ENCODE data around the gene PTS.

Gene PTS

GRCh38 chr11:112226831-112227401, 688 bp downstream of the PTS start:
- no peak for DNase-seq (ENCODE audit: low read depth, low spot score)
- H3K4me3 ChIP-seq (ENCODE audit: low read depth, low read length) = peak overlapping the region; percentile 77
- no peak for TF ChIP-seq CTCF (IDR thresholded peaks at IDR 0.05; ENCODE audit: low read depth, low read length)
- in situ Hi-C loops (cut with HindIII; ENCODE audit: low sequenced_read_pairs) = no loop called here

- in situ Hi-C loops (cut with HindIII; ENCODE audit: low sequenced_read_pairs) = no loop called here
- H3K4me3 ChIP-seq (ENCODE audit: low read depth, low read length) = peak overlapping the region; percentile 77
- no peak for TF ChIP-seq CTCF (IDR thresholded peaks at IDR 0.05; ENCODE audit: low read depth, low read length)
- no peak for DNase-seq (ENCODE audit: low read depth, low spot score)
Measured at GRCh38 chr11:112227471-112227870, 1.2 kb downstream of the PTS start.

GRCh38 chr11:112228706-112229105, 2.5 kb downstream of the PTS start:
- no peak for DNase-seq (ENCODE audit: low read depth, low spot score)
- TF ChIP-seq CTCF (IDR thresholded peaks at IDR 0.05; ENCODE audit: low read depth, low read length) = no peak
- no peak overlapping the region for H3K4me3 ChIP-seq (ENCODE audit: low read depth, low read length)
- in situ Hi-C loops (cut with HindIII; ENCODE audit: low sequenced_read_pairs) = no loop called here

- TF ChIP-seq CTCF (IDR thresholded peaks at IDR 0.05; ENCODE audit: low read depth, low read length) = no peak
- in situ Hi-C loops (cut with HindIII; ENCODE audit: low sequenced_read_pairs) = no loop called here
- H3K4me3 ChIP-seq (ENCODE audit: low read depth, low read length) = no peak overlapping the region
- DNase-seq (ENCODE audit: low read depth, low spot score) = no peak
Measured at GRCh38 chr11:112229159-112229558, 2.9 kb downstream of the PTS start.

- H3K4me3 ChIP-seq (ENCODE audit: low read depth, low read length) = no peak overlapping the region
- no peak for TF ChIP-seq CTCF (IDR thresholded peaks at IDR 0.05; ENCODE audit: low read depth, low read length)
- in situ Hi-C loops (cut with HindIII; ENCODE audit: low sequenced_read_pairs) = no loop called here
- peak; percentile 87 for DNase-seq (ENCODE audit: low read depth, low spot score)
Measured at GRCh38 chr11:112229746-112230433, 3.7 kb downstream of the PTS start.

GRCh38 chr11:112231952-112232351, 5.7 kb downstream of the PTS start:
- DNase-seq (ENCODE audit: low read depth, low spot score) = no peak
- H3K4me3 ChIP-seq (ENCODE audit: low read depth, low read length) = no peak overlapping the region
- in situ Hi-C loops (cut with HindIII; ENCODE audit: low sequenced_read_pairs) = no loop called here
- TF ChIP-seq CTCF (IDR thresholded peaks at IDR 0.05; ENCODE audit: low read depth, low read length) = no peak

Data from astrocyte of the spinal cord (primary cell).